GM18951 (cell line): ENCODE measurements around the gene FAM184B.
"Not testable (repeated sequence)": the region's sequence is repeated elsewhere in the genome, so short reads cannot be mapped to it uniquely, and the experiment has no call there.

Experiments used
- POLR2A ChIP-seq: IDR thresholded peaks from 4 replicates; pipeline ENCODE4 v1.6.1; 2011; ENCODE audit warnings: mild to moderate bottlenecking; ENCODE audit not compliant: insufficient read length, insufficient read depth; ENCODE audit errors: extremely low read depth
- in situ Hi-C: fragments of 300-500 bp; cut with MboI; formaldehyde crosslinking; loops from one replicate; pipeline ENCODE4 v1.12.0; 2022; ENCODE audit warnings: low sequenced_read_pairs, mixed read lengths, inconsistent platforms; ENCODE audit not compliant: unreplicated experiment

Gene FAM184B

DNA sequence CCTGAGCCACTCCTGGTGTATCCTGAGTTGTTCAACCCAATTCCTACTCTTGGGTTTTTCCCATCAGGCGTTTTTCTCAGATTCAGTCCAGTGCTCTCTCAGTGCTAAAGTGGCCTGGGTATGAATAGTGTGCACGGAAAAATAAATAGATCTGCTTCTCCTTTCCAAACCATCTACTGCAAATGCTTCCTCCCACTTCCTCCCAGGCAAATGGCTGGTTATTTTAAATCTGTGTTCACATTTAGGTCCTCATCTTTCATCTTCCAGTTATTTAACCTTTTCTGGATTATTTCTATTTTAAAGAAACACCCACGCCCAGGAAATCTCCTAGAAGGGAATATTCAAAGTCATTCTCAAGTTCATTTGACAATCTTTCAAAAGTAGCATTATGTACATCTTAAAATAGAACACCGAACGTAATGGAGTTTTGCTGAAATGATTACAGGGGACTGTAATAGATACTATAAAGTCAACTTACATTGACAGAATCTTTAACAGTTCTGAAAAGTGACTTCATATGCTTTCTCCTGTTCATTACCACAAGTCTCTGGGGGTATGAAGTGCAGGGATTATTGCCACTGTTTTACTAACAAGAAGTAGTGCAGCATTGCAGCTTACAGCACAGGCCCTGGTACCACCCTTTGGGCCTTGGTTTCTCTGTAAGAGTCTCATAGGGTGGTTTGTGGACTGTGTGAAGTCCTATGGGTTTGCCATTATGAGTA lies 100.7 kb downstream of the FAM184B start:
- TF ChIP-seq POLR2A = no peak
- in situ Hi-C loops = no loop called here

DNA sequence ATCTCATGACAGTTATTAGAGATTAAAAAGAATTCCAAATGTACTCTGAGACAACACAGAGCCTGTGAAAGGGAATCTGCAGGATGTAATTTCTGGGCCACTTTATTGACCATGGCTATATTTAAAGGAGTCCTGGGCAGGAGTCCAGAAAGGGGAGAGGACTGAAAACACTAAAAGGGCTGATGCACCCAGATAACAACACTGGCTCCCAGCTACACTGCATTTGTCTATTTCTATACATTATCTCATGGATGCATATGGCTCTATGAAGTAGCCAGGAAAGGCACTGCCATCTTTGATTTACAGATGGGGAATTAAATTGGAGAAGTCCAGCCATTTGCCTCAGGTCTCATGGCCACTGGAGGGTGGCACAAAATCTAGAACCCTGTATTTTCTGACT lies 111.0 kb downstream of the FAM184B start:
- no peak for TF ChIP-seq POLR2A
- in situ Hi-C loops = no loop called here

DNA sequence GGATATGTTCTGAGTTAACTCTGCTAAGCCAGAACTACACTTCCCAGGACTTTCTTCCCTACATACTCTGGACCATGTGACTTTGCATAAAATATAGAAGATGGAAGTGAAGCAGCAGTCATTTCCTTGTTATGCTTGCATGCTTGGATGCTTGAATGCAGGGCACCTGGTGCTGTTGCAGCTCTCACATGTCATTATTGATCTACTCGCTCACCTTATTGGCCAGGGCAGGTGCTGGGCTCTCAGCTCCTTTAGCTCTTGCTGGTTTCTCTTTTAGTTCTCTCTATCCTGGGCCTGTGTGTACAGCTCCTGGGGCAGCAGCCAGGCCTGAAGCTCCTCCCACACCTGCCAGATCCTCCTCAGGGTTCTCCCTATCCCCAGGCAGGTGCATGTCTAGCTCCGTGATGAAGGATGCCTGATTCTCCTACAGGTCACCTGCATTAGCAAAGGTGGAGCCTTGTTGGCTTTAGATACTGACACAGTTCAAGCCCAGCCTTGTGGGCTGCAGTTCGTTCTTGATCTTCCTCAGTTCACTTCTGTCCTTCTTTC lies 113.7 kb downstream of the FAM184B start:
- TF ChIP-seq POLR2A = no peak
- in situ Hi-C loops = no loop called here

DNA sequence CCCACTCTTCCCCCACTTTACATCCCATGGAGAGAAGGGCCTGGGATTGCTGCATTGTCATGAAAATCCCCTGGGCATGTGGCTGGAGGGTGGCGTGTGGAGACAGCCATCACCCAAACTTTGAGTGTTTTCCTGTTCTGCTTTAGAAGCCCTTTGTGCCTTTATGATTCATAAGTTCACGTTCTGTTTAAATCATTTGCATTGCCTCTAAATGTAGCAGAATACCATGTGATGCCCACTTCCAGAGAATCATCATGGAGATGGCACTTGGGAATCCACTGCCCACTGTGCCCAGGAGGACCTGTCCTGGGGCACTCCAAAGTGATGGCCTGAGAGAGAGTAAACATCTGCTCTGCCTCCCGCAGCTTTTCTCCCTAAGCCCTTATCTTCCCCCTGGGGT lies 114.2 kb downstream of the FAM184B start:
- no peak for TF ChIP-seq POLR2A
- in situ Hi-C loops = no loop called here

DNA sequence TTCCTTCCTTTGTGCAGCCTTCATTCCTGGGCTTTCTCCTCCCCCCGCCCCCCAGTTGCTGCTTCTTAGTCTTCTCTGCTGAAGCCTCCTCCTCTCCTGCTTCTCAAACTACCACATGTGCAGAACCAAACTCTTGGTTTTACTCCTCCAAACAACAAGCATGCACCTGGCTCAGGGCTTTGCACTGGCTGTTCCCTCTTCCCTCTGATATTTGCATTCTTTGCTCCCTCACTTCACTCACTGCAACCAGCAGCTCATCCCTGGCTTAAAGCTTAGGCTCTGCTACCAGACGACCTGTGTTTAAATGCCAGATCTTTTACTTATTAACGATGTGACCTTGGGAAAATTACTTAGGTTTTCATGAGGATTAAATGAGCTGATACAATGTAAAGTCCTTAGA lies 115.6 kb downstream of the FAM184B start:
- in situ Hi-C loops = no loop called here

DNA sequence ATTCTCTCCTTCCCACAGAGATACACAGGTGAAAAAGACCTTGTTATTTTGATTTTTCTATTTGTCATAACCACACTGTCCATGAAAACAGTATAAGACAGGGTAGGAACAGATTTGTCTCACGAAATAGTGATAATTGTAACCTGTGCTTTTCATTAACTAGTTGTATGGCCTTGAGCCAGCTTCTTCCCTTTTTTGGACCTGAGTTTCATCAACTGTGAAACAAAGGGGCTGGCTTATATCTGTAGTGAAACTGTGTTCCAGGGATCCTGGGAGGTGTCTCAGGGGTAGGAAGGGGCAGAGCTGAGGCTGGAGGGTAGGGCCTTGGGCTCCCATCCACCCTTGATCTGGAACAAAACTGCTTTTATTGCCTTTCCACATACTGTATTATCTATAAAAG lies 116.1 kb downstream of the FAM184B start:
- in situ Hi-C loops = no loop called here
- TF ChIP-seq POLR2A = no peak

More for the DNA sequence above, 115.6 kb downstream of the FAM184B start:
- no peak for TF ChIP-seq POLR2A

DNA sequence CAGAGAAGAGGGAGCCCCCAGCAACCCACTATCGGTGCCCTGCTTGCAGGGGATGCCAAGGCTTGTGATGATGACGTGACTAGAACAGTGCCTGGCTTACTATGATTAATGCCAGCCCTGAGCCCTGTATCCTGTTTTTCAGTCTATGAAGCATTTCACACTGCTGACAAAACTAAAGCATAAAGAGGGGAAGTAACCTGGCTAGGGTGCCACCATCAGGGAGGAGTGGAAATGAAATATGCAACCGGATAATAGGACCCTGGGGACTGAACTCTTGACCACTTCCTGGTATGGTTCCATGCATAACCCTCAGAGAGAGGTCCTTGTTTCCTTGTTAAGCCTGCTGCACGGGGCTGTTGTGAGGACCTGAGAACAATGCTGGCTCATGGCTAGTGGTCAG lies 116.7 kb downstream of the FAM184B start:
- in situ Hi-C loops = no loop called here
- no peak for TF ChIP-seq POLR2A

DNA sequence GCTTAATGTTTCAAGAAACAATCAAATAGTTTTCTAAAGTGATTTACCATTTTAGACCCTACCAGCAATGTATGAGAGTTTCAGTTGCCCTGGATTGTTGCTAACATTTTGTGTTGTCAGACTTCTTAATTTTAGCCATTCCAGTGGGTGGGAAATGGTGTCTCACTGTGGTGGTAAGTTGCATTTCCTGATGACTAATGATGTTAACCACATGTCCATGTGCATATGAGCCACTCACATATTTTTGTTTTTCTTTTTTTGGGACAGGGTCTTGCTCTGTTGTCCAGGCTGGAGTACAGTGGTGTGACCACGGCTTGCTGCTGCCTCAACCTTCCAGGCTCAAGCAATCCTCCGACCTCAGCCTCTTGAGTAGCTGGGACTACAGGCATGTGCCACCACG lies 118.7 kb downstream of the FAM184B start:
- in situ Hi-C loops = no loop called here
- TF ChIP-seq POLR2A = no peak

DNA sequence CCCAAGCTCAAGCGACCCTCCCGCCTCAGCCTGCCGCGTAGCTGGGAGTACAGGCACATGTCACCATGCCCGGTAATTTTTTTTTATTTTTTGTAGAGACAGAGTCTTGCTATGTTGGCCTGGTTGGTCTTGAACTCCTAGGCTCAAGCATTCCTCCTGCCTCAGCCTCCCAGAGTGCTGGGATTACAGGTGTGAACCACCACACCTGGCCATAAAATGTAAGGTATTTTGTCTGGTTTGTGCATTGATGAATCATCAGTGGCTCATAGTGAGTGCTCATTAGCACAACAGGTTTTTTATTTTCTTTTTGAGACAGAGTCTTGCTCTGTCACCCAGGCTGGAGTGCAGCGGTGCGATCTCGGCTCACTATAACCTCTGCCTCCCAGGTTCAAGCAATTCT lies 122.2 kb downstream of the FAM184B start:
- in situ Hi-C loops = not testable (repeated sequence)

DNA sequence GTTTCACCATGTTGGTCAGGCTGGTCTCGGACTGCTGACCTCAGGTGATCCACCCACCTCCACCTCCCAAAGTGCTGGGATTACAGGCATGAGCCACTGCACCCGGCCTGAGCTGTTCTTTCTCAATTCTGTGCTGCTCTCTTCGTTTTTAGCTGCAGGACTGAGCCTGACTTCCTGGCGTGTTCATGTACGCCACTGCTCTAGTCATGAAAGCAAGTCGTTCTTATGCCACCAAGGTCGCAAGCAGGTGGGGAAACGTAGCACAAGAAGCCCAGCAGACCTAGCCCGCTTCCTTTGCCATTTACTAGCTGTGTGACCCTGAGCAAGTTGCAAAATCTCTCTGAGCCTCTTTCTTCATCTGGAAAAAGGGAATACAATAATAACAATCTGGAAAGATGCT lies 123.6 kb downstream of the FAM184B start:
- TF ChIP-seq POLR2A = no peak
- in situ Hi-C loops = no loop called here

DNA sequence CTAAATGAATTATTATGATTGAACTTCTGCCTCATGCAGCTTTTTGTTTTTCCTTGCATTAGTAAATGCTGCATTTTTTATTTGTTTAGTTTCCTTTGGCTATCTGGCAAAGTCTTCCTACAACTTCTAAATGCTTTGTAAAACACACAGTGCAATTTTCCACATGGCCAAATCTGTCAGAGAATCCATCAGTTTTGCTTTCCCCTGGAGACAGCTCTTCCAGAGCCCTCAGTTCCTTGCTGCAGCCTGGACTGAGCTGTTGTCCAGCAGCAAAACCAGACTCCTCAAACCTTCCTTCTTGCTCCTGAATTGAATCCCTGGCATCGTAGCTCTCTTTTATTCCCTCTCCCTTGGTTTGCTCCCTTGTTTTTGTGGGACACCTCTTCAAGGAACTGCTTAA lies 124.3 kb downstream of the FAM184B start:
- in situ Hi-C loops = no loop called here

DNA sequence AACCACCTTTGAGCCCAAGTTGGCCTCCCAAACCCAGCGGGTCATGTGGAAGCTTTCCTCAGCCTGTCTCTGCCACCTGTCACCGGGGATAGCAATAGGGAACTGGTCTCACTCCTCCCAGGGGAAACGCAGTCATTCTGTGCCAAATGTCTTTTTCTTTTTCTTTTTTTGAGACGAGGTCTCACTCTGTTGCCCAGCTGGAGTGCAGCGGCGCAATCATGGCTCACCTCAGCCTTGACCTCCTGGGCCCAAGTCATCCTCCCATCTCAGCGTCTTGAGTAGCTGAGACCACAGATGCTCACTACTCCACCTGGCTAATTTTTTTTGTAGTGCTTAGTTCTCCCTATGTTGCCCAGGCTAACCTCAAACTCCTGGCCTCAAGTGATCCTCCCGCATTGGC lies 126.7 kb downstream of the FAM184B start:
- TF ChIP-seq POLR2A = no peak
- in situ Hi-C loops = no loop called here

More for the DNA sequence above, 124.3 kb downstream of the FAM184B start:
- no peak for TF ChIP-seq POLR2A

DNA sequence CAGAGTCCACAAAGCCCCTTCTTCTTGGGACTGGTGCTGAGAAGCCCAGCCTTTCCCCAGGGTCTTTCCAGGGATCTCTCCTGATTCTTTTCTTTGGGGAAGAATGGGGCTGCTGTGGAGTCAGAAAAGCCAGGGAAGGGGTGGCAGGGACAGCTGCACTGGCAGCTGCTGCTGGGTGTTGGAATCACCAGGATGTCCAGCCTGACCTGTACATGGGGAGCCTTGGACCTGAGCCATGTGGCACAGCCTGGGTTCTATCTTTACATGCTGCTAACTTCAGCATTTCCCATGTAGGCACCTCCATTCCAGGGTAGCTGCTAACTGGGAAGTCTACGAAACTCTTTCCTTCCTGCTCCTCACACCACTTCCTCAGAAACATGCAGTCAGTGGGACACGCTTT lies 131.0 kb downstream of the FAM184B start:
- no peak for TF ChIP-seq POLR2A

DNA sequence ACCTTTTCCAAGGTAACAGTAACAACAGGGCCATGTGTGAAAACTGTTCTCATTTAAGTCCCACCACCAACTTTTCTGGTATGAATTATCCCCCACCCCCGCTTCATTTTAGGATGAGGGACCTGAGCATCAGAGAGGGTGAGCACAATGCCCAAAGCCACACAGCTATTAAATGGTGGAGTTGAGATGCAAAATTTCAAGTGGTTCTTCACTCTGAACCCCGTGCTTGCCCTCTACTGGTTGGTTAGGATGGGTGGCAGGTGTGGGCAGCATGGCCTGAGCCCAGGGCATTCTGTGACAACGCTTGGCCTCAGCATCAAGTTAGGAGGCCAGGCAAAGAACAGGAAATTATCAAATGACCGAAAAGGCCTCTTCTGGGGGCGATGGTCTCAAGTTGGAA lies 133.5 kb downstream of the FAM184B start:
- TF ChIP-seq POLR2A = no peak
- in situ Hi-C loops = no loop called here

More for the DNA sequence above, 131.0 kb downstream of the FAM184B start:
- in situ Hi-C loops = no loop called here
